ENCODE results near the gene LARP1.

GRCh38 chr5:154819546-154819945, 64.4 kb downstream of the LARP1 start:
- TF ChIP-seq POLR2A (IDR thresholded peaks at IDR 0.05; ENCODE audit: low read depth, low read length) (no peak), POLR2AphosphoS5 (IDR thresholded peaks at IDR 0.05; ENCODE audit: low read depth, low read length) (no peak)
